Epithelial cell of esophagus (primary cell): ENCODE data around the gene ANKFN1.

Experiments
- DNase-seq: peaks from one replicate; pipeline ENCODE4 v3.0.0; 2010; ENCODE audit warnings: low read depth
- H3K4me3 ChIP-seq: 2 replicates; pipeline ENCODE4 v1.5.1; 2011; ENCODE audit warnings: mild to moderate bottlenecking, low read length, control low read depth
- TF ChIP-seq, protein P1 (sequence below): IDR thresholded peaks from 2 replicates; pipeline ENCODE4 v1.5.1; 2011; ENCODE audit warnings: low read depth, mild to moderate bottlenecking, low read length, control low read depth, inconsistent platforms; ENCODE audit not compliant: insufficient read depth; ENCODE audit errors: missing control alignments

The ANKFN1 gene

DNA sequence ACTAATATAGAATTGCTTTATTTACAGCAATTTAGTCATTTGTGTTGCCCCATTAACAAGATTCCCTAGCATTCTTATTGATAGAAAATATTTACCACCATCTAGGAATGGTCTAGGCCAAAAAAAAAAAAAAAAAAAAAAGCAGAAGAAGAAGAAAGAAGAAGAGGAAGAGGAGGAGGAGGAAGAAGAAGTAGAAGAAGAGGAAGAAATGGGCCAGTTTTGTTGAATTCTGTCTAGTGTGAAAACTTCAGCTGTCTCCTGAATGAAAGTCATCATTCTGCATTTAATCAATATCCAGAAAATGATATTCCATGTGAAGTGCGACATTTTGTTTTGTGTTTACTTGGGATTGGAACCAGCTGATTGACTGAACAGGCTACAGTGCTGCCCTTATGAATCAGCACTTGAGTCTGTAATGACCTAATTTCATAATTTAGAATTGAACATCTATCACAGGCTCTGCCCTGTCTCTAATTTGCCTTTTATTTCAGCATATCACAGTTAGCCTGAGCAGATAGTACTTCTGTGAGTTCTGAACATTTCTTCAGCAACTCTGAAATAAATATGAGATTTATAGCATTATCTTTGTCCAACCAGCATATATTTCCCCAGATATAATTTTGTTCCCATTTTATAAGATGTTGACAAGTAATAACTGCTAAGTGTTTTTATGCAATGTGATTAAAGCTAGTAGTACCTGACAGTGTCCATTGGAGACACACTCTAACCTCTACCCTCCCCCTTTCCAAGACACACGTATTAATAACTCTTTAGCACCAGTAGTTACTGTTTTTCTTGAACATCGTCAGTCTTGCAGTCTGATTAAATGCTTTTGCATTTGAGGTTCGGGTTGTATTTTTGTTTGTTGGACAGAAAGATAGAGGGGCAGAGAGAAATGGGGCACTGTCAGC is 5.9 kb downstream of the ANKFN1 start:
- no peak for DNase-seq
- TF ChIP-seq, protein P1, sequence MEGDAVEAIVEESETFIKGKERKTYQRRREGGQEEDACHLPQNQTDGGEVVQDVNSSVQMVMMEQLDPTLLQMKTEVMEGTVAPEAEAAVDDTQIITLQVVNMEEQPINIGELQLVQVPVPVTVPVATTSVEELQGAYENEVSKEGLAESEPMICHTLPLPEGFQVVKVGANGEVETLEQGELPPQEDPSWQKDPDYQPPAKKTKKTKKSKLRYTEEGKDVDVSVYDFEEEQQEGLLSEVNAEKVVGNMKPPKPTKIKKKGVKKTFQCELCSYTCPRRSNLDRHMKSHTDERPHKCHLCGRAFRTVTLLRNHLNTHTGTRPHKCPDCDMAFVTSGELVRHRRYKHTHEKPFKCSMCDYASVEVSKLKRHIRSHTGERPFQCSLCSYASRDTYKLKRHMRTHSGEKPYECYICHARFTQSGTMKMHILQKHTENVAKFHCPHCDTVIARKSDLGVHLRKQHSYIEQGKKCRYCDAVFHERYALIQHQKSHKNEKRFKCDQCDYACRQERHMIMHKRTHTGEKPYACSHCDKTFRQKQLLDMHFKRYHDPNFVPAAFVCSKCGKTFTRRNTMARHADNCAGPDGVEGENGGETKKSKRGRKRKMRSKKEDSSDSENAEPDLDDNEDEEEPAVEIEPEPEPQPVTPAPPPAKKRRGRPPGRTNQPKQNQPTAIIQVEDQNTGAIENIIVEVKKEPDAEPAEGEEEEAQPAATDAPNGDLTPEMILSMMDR: no peak
- H3K4me3 ChIP-seq: no peak overlapping the region

DNA sequence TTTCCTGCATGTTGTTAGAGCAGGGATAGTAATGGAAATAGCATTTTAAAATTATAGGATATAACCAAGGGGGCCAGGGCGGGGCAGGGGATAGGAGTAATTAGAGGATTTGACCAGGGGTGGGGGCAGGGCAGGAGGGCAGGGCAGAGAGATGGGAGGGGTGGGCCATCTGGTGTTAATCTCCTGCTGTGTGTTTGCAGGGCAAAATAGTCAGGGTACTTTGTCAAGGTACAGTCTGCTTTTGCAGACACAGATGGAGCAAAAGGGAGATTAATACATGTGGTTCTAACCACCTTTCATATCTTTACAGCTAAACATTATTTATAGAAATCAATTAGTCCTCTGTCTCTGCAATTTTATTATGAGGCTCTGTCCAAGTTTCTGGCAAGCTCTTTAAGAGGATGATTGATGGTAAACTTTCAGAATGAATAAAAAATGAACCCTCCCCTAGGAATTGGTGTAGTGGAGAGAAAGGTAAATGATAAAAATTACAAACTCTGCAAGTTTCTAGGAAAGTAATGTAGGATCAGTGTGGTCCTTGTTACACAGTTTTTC is 6.6 kb downstream of the ANKFN1 start:
- no peak for DNase-seq
- no peak overlapping the region for H3K4me3 ChIP-seq
- TF ChIP-seq, protein P1: no peak

DNA sequence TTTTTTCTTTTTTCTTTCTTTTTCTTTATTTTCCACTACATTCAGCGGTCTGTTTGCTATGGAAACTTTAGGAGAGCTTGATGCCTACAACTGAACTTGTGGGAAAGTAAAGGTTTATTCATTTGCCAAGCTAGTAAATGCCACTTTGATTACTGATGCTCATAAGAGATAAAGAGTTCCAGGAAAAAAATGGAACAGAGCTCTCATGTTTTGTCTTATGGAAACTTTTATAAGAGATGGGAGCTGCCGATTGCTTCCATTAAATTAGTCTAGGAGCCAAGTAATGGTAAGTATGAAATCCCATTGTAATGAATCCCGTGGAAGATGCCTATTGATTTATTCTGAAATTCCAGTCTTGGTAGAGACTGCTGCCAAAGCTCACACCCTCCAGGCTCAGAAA is 7.1 kb downstream of the ANKFN1 start:
- DNase-seq: no peak
- no peak overlapping the region for H3K4me3 ChIP-seq
- TF ChIP-seq, protein P1: no peak

DNA sequence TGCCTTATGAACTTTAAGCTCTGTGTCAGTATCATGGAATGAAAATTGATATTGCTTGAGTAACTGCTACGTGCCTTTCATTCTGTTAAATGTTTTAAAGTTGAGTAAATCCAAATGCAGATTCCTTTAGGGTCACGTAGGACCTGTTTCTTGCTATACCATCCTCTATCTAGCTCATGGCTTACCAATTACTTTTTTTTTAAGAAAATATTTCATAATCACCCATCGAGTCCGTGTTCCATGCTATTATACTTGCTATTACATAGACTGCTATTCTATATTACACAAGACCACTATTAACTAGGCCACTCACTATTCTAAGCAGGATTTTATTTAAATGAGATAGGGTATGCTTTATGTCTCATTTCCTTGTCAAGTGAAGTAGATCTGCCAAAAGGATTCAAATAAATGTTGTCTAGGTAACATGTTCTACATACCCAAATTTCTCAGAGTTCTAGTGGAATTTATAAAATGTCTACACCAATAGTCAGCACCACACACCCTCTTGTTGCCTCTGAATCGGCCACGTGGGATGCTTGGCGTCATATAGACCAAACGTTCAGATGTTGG is 11.9 kb downstream of the ANKFN1 start:
- TF ChIP-seq, protein P1: no peak
- no peak for DNase-seq
- no peak overlapping the region for H3K4me3 ChIP-seq

DNA sequence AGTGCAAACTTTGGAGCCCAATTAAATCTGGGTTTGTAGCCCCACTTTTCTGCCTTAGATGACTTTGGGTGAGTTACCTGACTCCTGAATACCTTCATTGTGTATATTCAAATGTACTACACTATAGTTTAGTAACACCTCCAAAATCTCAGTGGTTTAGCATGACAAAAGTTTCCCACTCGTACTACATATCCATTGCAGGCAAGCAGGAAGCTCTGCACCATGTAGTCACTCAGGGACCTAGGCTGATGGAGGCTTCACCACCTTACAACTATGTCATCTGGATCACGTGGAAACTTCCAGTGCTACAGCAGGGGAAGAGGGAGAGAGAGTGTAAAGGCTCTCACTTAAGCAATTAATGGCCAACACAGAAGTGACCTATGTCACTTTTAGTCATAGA is 14.2 kb downstream of the ANKFN1 start:
- DNase-seq: no peak
- TF ChIP-seq, protein P1: no peak
- no peak overlapping the region for H3K4me3 ChIP-seq

DNA sequence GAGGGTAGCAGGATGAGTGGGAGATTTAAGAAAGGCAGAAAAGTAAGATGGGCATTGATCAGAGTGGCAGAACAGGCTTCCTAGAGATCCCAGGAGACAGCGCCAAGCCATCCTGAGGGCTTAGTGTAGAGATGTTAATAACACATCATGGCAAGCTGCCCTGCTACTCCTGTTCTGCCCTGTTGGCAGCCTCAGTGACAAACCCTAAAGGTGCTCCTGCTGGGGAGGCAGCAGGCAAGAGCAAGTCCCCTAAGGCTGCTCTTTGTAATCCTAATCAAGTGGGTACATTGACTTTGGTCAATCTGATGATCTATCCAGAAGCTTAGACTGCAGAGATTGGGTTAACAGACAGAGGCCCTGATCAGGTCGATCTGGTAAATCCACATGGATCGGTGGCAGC is 16.3 kb downstream of the ANKFN1 start:
- TF ChIP-seq, protein P1: no peak
- no peak for DNase-seq
- H3K4me3 ChIP-seq: no peak overlapping the region
